ENCODE data around the gene TMEM37.

TMEM37 gene

GRCh38 chr2:119451336-119452050, 19.8 kb downstream of the TMEM37 start:
- no peak for DNase-seq (ENCODE audit: low read depth in 4 of 4, low spot score in 1 of 4)

GRCh38 chr2:119453972-119454593, 22.4 kb downstream of the TMEM37 start:
- DNase-seq (ENCODE audit: low read depth in 4 of 4, low spot score in 1 of 4) = no peak

GRCh38 chr2:119455066-119455718, 23.5 kb downstream of the TMEM37 start:
- DNase-seq (ENCODE audit: low read depth in 4 of 4, low spot score in 1 of 4) = no peak

- DNase-seq (ENCODE audit: low read depth in 4 of 4, low spot score in 1 of 4) = no peak
These were observed 28.4 kb downstream of the TMEM37 start for GRCh38 chr2:119460076-119460475.

GRCh38 chr2:119461811-119462210, 30.2 kb downstream of the TMEM37 start:
- DNase-seq (ENCODE audit: low read depth in 4 of 4, low spot score in 1 of 4) = no peak

- DNase-seq (ENCODE audit: low read depth in 4 of 4, low spot score in 1 of 4) = no peak
These were observed 30.9 kb downstream of the TMEM37 start for GRCh38 chr2:119462574-119462973.

- no peak for DNase-seq (ENCODE audit: low read depth in 4 of 4, low spot score in 1 of 4)
These were observed 31.5 kb downstream of the TMEM37 start for GRCh38 chr2:119463136-119463535.

GRCh38 chr2:119463990-119464389, 32.3 kb downstream of the TMEM37 start:
- DNase-seq (ENCODE audit: low read depth in 4 of 4, low spot score in 1 of 4) = no peak

- no peak for DNase-seq (ENCODE audit: low read depth in 4 of 4, low spot score in 1 of 4)
These were observed 33.3 kb downstream of the TMEM37 start for GRCh38 chr2:119464981-119465380.

- no peak for DNase-seq (ENCODE audit: low read depth in 4 of 4, low spot score in 1 of 4)
These were observed 34.0 kb downstream of the TMEM37 start for GRCh38 chr2:119465687-119466086.

GRCh38 chr2:119466373-119466772, 34.7 kb downstream of the TMEM37 start:
- DNase-seq (ENCODE audit: low read depth in 4 of 4, low spot score in 1 of 4) = no peak

- no peak for DNase-seq (ENCODE audit: low read depth in 4 of 4, low spot score in 1 of 4)
These were observed 36.7 kb downstream of the TMEM37 start for GRCh38 chr2:119468154-119468955.

GRCh38 chr2:119469131-119469530, 37.5 kb downstream of the TMEM37 start:
- DNase-seq (ENCODE audit: low read depth in 4 of 4, low spot score in 1 of 4) = no peak

- DNase-seq (ENCODE audit: low read depth in 4 of 4, low spot score in 1 of 4) = no peak
These were observed 38.1 kb downstream of the TMEM37 start for GRCh38 chr2:119469661-119470297.

GRCh38 chr2:119472749-119473148, 41.1 kb downstream of the TMEM37 start:
- DNase-seq (ENCODE audit: low read depth in 4 of 4, low spot score in 1 of 4) = no peak

- no peak for DNase-seq (ENCODE audit: low read depth in 4 of 4, low spot score in 1 of 4)
These were observed 42.1 kb downstream of the TMEM37 start for GRCh38 chr2:119473621-119474370.

GRCh38 chr2:119474371-119475224, 42.9 kb downstream of the TMEM37 start:
- no peak for DNase-seq (ENCODE audit: low read depth in 4 of 4, low spot score in 1 of 4)

- DNase-seq (ENCODE audit: low read depth in 4 of 4, low spot score in 1 of 4) = no peak
These were observed 43.7 kb downstream of the TMEM37 start for GRCh38 chr2:119475225-119475856.

- DNase-seq (ENCODE audit: low read depth in 4 of 4, low spot score in 1 of 4) = no peak
These were observed 44.2 kb downstream of the TMEM37 start for GRCh38 chr2:119475857-119476244.
